AG09319 (cell line): ENCODE data around the gene PDCD4.

Source experiments
- DNase-seq: peaks from one replicate; pipeline ENCODE4 v3.0.0-alpha.2; 2010; ENCODE audit warnings: low read depth; ENCODE audit errors: extremely low read depth
- CTCF ChIP-seq: IDR thresholded peaks from 2 replicates; pipeline ENCODE4 v1.5.1; 2011; ENCODE audit warnings: low read depth, mild to moderate bottlenecking, inconsistent platforms, low read length, moderate library complexity

The PDCD4 gene

GRCh38 chr10:110887560-110887959, 15.8 kb downstream of the PDCD4 start:
- DNase-seq: no peak
- no peak for TF ChIP-seq CTCF

GRCh38 chr10:110892602-110893288, 21.0 kb downstream of the PDCD4 start:
- DNase-seq: no peak
- TF ChIP-seq CTCF: no peak

- TF ChIP-seq CTCF: peak; percentile 42
- DNase-seq: no peak
These were observed 21.9 kb downstream of the PDCD4 start for GRCh38 chr10:110893559-110894179.

GRCh38 chr10:110897184-110897583, 25.5 kb downstream of the PDCD4 start:
- no peak for DNase-seq
- no peak for TF ChIP-seq CTCF

GRCh38 chr10:110898391-110898790, 26.7 kb downstream of the PDCD4 start:
- DNase-seq: no peak

GRCh38 chr10:110900983-110901382, 29.3 kb downstream of the PDCD4 start:
- no peak for TF ChIP-seq CTCF

More at GRCh38 chr10:110898391-110898790, 26.7 kb downstream of the PDCD4 start:
- no peak for TF ChIP-seq CTCF

GRCh38 chr10:110901954-110902819, 30.5 kb downstream of the PDCD4 start:
- DNase-seq: no peak
- TF ChIP-seq CTCF: no peak

More at GRCh38 chr10:110900983-110901382, 29.3 kb downstream of the PDCD4 start:
- DNase-seq: no peak
